SK-N-MC (cell line): ENCODE results near the gene SZT2.
"Not testable (repeated sequence)": the region's sequence is repeated elsewhere in the genome, so short reads cannot be mapped to it uniquely, and the experiment has no call there.

ENCODE experiments used
- EZH2 ChIP-seq: fragments of 200-600 bp; sonication (generic); IDR thresholded peaks from one replicate; pipeline ENCODE4 v1.6.1; 2017; ENCODE audit warnings: antibody characterized with exemption
- POLR2AphosphoS5 ChIP-seq: IDR thresholded peaks from 2 replicates; pipeline ENCODE4 v1.6.1; 2012; ENCODE audit warnings: mild to moderate bottlenecking, low read depth, low read length, borderline replicate concordance

DNA sequence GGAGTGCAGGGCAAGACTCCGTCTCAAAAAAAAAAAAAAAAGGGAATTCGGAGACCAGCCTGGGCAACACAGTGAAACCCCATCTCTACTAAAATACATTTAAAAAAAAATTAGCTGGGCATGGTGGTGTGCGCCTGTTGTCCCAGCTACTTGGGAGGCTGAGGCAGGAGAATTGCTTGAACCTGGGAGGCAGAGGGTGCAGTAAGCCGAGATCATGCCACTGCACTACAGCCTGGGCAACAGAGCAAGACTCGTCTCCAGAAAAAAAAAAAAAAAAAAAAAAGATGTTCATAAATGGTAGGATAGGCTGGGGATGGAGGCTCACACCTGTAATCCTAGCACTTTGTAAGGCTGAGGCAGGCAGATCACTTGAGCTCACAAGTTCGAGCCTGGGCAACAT is 19.9 kb upstream of the SZT2 start:
- not testable (repeated sequence) for TF ChIP-seq EZH2, POLR2AphosphoS5
